WTC11 (cell line): Measurements from ENCODE around the gene CD79A.

ENCODE experiments used
- ETV6 ChIP-seq: sonication (generic); formaldehyde crosslinking; IDR thresholded peaks from 2 replicates; pipeline ENCODE4 v1.8.1; 2022; ENCODE audit warnings: mild to moderate bottlenecking, missing genetic modification reagents
- IRF2 ChIP-seq: sonication (generic); formaldehyde crosslinking; IDR thresholded peaks from 2 replicates; pipeline ENCODE4 v1.8.0; 2022; ENCODE audit warnings: low read depth, missing genetic modification reagents, borderline replicate concordance
- NFE2L1 ChIP-seq: sonication (generic); formaldehyde crosslinking; IDR thresholded peaks from 2 replicates; pipeline ENCODE4 v1.8.1; 2023; ENCODE audit warnings: missing genetic modification reagents
- NFYB ChIP-seq: sonication (generic); formaldehyde crosslinking; conservative IDR thresholded peaks from 2 replicates; pipeline ENCODE4 v1.8.0; 2022; ENCODE audit warnings: low read depth, missing genetic modification reagents
- NR1H2 ChIP-seq: sonication (generic); formaldehyde crosslinking; IDR thresholded peaks from 2 replicates; pipeline ENCODE4 v1.9.0; 2021; ENCODE audit warnings: mild to moderate bottlenecking, moderate library complexity, missing genetic modification reagents
- NR3C1 ChIP-seq: sonication (generic); formaldehyde crosslinking; conservative IDR thresholded peaks from 2 replicates; pipeline ENCODE4 v1.8.1; 2023; ENCODE audit warnings: low read depth, mild to moderate bottlenecking, missing genetic modification reagents
- TEAD4 ChIP-seq: sonication (generic); formaldehyde crosslinking; IDR thresholded peaks from 2 replicates; pipeline ENCODE4 v1.8.0; 2022; ENCODE audit warnings: mild to moderate bottlenecking, missing genetic modification reagents
- ZNF423 ChIP-seq: fragments of 250-450 bp; sonication (Bioruptor Pico); IDR thresholded peaks from 2 replicates; pipeline ENCODE4 v2.1.2; 2022; ENCODE audit warnings: mild to moderate bottlenecking, moderate library complexity
- TF ChIP-seq, protein P1 (sequence below): fragments of 200-600 bp; IDR thresholded peaks from 2 replicates; pipeline ENCODE4 v1.8.0; 2022; ENCODE audit warnings: antibody characterized with exemption
- TF ChIP-seq, protein P2 (sequence below): sonication (generic); formaldehyde crosslinking; conservative IDR thresholded peaks from 2 replicates; pipeline ENCODE4 v1.8.1; 2022; ENCODE audit warnings: mild to moderate bottlenecking, missing genetic modification reagents
- TF ChIP-seq, protein P3 (sequence below): sonication (generic); formaldehyde crosslinking; IDR thresholded peaks from 2 replicates; pipeline ENCODE4 v1.8.1; 2022; ENCODE audit warnings: missing genetic modification reagents, borderline replicate concordance

DNA sequence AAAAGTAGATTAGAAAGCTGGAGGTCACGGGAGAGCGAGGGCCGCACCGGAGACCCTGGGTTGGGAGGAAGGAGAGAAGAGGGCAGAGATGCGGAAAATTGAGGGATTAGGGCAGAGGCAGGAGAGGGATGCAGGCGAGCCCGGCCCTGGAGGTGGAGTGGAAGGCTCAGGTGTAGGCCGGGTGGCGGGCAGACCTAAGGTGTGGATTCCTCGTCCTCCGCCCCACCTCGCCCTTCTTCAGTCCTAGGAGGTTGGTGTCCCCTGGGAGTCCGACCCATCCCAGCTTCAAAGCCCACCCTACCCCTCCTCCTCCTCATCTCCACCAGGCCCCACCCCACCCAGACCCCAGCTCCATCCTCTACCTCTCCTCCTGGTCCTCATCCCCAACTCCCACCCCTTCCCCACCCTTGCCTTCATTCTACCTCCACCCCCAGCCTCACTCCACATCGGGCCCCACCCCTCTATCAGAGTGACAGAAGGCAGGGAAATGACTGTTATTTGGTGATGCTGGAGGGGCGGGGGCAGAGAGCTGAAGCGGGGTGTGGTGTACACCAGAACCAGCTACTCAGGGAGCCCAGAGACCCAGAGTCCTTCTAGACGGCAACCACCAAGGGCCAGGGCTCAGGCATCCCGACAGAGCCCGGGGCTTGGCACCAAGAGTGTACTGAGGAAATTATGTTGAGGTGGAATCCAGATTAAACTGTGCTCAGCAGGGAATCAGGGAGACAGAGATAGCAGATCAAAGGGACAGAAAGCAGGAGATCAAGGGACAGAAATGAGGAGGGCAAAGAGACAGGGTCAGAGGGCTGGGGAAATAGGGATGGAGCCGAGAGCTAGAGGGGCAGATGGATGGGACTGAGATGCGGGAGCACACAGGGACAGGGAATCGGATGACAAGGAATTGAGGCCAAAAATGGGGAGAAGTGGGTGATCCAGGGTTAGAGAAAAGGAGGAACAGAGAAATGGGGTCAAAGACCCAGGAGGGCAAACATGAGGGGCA, 44.8 kb downstream of the CD79A start:
- TF ChIP-seq, protein P1, sequence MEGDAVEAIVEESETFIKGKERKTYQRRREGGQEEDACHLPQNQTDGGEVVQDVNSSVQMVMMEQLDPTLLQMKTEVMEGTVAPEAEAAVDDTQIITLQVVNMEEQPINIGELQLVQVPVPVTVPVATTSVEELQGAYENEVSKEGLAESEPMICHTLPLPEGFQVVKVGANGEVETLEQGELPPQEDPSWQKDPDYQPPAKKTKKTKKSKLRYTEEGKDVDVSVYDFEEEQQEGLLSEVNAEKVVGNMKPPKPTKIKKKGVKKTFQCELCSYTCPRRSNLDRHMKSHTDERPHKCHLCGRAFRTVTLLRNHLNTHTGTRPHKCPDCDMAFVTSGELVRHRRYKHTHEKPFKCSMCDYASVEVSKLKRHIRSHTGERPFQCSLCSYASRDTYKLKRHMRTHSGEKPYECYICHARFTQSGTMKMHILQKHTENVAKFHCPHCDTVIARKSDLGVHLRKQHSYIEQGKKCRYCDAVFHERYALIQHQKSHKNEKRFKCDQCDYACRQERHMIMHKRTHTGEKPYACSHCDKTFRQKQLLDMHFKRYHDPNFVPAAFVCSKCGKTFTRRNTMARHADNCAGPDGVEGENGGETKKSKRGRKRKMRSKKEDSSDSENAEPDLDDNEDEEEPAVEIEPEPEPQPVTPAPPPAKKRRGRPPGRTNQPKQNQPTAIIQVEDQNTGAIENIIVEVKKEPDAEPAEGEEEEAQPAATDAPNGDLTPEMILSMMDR, result no peak
- TF ChIP-seq NR1H2 (CRISPR knock-in tag) (no peak), IRF2 (CRISPR knock-in tag) (no peak), ZNF423 (no peak), NFYB (CRISPR knock-in tag) (no peak), NFE2L1 (CRISPR knock-in tag) (no peak), TEAD4 (CRISPR knock-in tag) (no peak), ETV6 (no peak), NR3C1 (CRISPR knock-in tag) (no peak)
- TF ChIP-seq, protein P2, sequence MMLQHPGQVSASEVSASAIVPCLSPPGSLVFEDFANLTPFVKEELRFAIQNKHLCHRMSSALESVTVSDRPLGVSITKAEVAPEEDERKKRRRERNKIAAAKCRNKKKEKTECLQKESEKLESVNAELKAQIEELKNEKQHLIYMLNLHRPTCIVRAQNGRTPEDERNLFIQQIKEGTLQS (CRISPR knock-in tag), result no peak
- TF ChIP-seq, protein P3, sequence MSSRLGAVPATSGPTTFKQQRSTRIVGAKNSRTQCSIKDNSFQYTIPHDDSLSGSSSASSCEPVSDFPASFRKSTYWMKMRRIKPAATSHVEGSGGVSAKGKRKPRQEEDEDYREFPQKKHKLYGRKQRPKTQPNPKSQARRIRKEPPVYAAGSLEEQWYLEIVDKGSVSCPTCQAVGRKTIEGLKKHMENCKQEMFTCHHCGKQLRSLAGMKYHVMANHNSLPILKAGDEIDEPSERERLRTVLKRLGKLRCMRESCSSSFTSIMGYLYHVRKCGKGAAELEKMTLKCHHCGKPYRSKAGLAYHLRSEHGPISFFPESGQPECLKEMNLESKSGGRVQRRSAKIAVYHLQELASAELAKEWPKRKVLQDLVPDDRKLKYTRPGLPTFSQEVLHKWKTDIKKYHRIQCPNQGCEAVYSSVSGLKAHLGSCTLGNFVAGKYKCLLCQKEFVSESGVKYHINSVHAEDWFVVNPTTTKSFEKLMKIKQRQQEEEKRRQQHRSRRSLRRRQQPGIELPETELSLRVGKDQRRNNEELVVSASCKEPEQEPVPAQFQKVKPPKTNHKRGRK (CRISPR knock-in tag), result no peak
